Activated naive CD8-positive, alpha-beta T cell treated with anti-CD3 and anti-CD28 coated beads, Interleukin-2, amount 10 ng/mL, durations not matched to agents 7 days and 5 days (primary cell): ENCODE results near the gene UBTF. TPM values are rescaled to one million over a fixed set of nuclear protein-coding genes. Genes with fewer than 3 reads are reported as not detected.

Experiments
- ATAC-seq: fragments of 150-1000 bp; cut with Tn5 transposase; one replicate; pipeline ENCODE4 v1.10.0; 2021; ENCODE audit warnings: low read depth, moderate library complexity
- POLR2A ChIA-PET: fragments of 350-600 bp; sonication (Branson Sonifier 250); formaldehyde crosslinking; loops from one replicate; lab custom pipeline; 2021; ENCODE audit warnings: antibody characterized with exemption; lab: Charles Lee
- DNase-seq: peaks from one replicate; pipeline ENCODE4 v3.0.0; 2021
- H3K27ac Mint-ChIP-seq: one replicate; pipeline ENCODE4 v1.8.0; 2022; ENCODE audit warnings: mild to moderate bottlenecking, mixed read lengths
- H3K27me3 Mint-ChIP-seq: one replicate; pipeline ENCODE4 v1.8.0; 2022; ENCODE audit warnings: mild to moderate bottlenecking, moderate library complexity, mixed read lengths
- H3K36me3 Mint-ChIP-seq: one replicate; pipeline ENCODE4 v1.8.0; 2021; ENCODE audit warnings: mild to moderate bottlenecking, mixed read lengths
- H3K4me1 Mint-ChIP-seq: one replicate; pipeline ENCODE4 v1.8.0; 2021; ENCODE audit warnings: mixed read lengths
- H3K4me3 Mint-ChIP-seq: one replicate; pipeline ENCODE4 v1.8.0; 2022; ENCODE audit warnings: mild to moderate bottlenecking, moderate library complexity, mixed read lengths
- H3K9me3 Mint-ChIP-seq: one replicate; pipeline ENCODE4 v1.8.0; 2021; ENCODE audit warnings: mixed read lengths
- total RNA-seq, 2 experiments: library from RNA; stranded (reverse); gene quantifications; one replicate each; pipeline ENCODE4 v1.2.3, GENCODE V29; 2021

Gene UBTF, protein sequence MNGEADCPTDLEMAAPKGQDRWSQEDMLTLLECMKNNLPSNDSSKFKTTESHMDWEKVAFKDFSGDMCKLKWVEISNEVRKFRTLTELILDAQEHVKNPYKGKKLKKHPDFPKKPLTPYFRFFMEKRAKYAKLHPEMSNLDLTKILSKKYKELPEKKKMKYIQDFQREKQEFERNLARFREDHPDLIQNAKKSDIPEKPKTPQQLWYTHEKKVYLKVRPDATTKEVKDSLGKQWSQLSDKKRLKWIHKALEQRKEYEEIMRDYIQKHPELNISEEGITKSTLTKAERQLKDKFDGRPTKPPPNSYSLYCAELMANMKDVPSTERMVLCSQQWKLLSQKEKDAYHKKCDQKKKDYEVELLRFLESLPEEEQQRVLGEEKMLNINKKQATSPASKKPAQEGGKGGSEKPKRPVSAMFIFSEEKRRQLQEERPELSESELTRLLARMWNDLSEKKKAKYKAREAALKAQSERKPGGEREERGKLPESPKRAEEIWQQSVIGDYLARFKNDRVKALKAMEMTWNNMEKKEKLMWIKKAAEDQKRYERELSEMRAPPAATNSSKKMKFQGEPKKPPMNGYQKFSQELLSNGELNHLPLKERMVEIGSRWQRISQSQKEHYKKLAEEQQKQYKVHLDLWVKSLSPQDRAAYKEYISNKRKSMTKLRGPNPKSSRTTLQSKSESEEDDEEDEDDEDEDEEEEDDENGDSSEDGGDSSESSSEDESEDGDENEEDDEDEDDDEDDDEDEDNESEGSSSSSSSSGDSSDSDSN
- total RNA-seq: 100 to 1,000 TPM; 183 to 200 TPM

DNA sequence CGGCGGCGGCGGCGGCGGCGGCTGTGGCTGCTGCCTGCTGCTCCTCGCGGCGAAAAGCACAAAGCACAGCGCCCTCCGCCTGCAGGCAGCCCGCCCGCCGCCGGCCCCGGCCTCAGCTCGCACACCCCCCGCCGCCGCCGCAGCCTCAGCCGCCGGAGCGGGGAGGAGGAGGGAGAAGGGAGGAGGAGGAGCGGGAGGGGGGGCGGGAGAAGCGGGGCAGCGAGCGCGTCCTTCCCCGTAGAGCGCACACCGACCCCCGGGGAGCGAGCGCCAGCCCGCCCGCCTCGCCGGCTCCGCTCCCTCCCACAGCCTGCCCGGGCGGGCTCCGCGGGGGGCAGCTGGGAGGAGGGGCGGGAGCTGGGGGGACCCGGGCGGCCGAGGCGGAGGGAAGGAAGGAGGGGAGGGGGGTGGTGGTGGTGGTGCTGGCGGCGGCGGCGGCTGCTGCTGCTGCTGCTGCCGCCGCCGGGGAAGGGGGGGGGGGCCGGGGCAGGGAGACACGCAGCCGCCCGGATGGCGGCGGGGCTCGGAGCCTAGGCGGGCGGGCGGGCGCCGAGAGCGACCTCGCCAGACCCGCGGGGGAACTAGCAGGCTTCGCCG, at the start of gene UBTF:
UBTF (minus strand) TSS at position 60 of the 597 bp plus-strand sequence. CDS start 1,446 bp downstream, outside the sequence.
- ATAC-seq (peak; percentile 7), DNase-seq (peak; percentile 81)
- H3K27me3 Mint-ChIP-seq: peaks cover under 1% of the 10 kb centered on the region
- peak within 1 kb of the TSS; percentile 97 for H3K27ac Mint-ChIP-seq
- H3K4me1 Mint-ChIP-seq: peaks cover 37% of the 10 kb centered on the region
- H3K36me3 Mint-ChIP-seq: peaks cover 28% of the 10 kb centered on the region
- no peaks in the 10 kb centered on the region for H3K9me3 Mint-ChIP-seq
- H3K4me3 Mint-ChIP-seq: peak within 1 kb of the TSS; percentile 99
- POLR2A ChIA-PET: interaction anchor here (0.7 to 6.4 kb wide), 12 partner anchors 9 to 153 kb away, joined by 3 to 82 read pairs (median 9); partner anchors contain the start of genes LSM12, SLC25A39 and TMUB2

DNA sequence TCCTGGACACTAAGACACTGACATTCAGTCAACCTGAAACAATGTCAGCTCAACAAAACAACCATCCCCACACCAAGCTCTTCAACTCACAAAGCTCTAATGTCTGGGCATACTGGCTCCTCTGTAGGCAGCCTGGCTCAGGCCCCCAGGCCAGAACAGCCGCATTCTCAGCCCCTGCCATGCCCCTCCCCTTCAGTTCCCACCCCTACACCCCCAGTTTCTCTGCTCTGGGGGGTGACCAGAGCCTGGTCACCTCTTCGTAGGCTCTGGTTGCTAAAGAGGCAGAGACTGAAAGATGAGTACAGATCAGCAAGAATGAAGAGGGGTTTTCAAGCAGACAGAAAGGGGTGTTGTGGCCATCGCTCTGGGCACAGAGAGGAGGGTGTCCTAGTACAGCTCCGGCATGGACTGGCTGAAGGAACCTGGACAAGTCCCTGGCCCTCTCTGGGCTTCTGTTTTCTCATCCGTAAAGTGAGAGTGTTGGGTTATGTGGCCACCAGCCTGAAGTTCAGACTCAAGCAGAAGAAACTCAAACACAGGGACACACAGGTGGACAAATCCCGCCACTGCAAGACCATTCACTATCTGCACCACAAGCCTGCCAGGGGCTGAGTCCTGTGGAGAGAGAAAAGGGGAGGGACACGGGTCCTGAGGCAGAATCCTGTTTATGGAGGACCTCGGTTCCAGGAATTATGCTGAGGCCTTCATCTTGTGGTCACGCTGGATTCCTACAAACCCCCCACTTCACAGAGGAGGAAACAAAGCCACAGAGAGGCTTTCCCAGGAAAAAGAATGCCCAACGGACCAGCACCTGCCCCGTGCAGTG, 49.4 kb upstream of the UBTF start:
- POLR2A ChIA-PET: no interaction called here
- Mint-ChIP-seq H3K4me3 (no peak overlapping the region), H3K36me3 (no peaks in the 10 kb centered on the region), H3K27me3 (peaks cover 2% of the 10 kb centered on the region), H3K9me3 (no peaks in the 10 kb centered on the region), H3K4me1 (peaks cover 4% of the 10 kb centered on the region), H3K27ac (no peak overlapping the region)
- ATAC-seq (no peak), DNase-seq (no peak)

DNA sequence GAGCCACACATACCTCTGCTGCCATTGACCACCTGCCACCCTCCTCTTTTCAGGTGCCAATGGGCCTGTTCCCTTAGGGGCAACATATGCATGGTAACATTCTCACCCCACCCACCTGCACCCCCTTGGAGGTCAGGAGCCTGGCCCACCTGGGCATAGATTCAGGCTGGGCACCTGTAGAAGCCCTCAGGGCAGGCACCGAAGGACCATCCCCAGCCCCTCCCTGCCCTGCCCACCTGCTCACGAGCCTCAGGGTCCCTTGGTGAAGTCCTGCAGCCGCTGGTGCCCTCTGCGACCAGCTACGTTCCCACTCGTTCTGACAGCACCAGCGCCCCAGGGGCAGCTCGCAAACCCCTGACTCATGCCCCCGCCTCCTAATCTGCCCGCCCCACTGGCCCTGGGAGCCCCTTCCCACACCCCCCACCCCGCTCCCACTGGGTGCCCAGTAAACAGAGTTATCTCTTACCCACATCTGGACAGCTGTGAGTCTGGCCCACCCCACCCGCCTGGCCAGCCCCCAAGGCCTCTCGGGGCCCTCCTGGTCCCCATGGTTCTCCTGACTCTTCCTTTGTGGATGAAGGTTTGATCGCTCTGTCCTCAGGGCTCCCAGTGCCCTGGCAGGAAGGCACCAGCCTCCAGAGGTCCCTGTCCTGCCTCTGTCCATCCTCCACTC, 48.5 kb upstream of the UBTF start, which contains the start of gene SLC4A1:
SLC4A1 (minus strand) TSS at position 318 of the 673 bp plus-strand sequence. CDS start 5,269 bp downstream, outside the sequence.
- Mint-ChIP-seq H3K27me3 (peaks cover under 1% of the 10 kb centered on the region), H3K4me3 (no peak within 1 kb of the TSS), H3K36me3 (no peaks in the 10 kb centered on the region), H3K4me1 (peaks cover 10% of the 10 kb centered on the region), H3K27ac (no peak within 1 kb of the TSS), H3K9me3 (no peaks in the 10 kb centered on the region)
- POLR2A ChIA-PET: no interaction called here
- DNase-seq: no peak
- ATAC-seq: no peak

DNA sequence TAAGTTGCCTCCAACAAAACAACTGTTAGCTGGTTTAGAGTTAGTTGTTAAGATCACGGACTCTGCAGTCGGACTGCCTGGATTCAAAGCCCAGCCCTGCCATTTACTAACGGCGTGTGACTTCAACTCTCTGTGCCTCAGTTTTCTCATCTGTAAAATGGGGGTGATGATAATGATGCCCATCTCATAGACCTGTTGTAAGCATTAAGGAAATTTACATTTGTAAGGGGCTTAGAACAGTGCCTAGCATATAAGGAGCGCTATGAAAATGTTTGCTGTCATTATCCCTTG, 47.6 kb upstream of the UBTF start:
- POLR2A ChIA-PET: no interaction called here
- ATAC-seq (no peak), DNase-seq (no peak)
- Mint-ChIP-seq H3K4me3 (no peak overlapping the region), H3K4me1 (peaks cover 10% of the 10 kb centered on the region), H3K9me3 (no peaks in the 10 kb centered on the region), H3K36me3 (no peaks in the 10 kb centered on the region), H3K27ac (no peak overlapping the region), H3K27me3 (no peaks in the 10 kb centered on the region)

DNA sequence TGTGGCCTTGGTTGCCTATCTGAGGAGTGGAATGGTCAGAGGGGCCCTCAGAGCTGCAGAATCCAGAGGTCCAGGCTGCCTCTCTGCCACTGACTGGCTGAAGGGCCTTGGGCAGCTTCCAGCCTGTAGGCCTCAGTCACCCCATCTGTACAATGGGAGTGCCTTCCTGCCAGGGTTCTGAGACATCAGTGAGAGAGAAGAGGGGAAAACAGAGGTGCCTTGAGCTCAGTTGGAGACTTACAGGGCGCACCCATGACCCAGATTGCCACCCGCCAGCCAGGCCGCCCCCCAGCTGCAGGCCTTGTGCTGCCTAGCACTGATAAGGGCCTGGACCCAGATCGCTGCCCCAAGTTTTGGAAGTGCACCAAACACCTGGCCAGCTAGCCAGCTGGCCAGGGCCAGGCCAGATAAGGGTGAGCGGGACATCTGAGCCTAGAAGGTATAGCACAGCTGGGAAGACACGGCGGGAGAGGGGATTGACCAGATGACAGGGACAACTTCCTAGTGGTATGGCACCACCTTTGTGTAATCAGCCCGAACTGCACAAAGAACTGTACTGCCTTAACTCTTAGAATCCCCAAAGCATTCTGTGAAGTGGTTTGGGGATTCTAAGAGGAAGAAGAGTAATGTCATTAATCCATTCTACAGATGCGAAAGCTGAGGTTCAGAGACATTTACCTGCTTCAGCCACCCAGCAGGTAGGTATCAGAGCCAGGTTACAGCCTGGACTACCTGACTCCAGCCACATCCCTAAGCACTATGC, 47.1 kb upstream of the UBTF start:
- H3K4me1 Mint-ChIP-seq: peaks cover 10% of the 10 kb centered on the region
- no peaks in the 10 kb centered on the region for H3K36me3 Mint-ChIP-seq
- no peaks in the 10 kb centered on the region for H3K9me3 Mint-ChIP-seq
- H3K27ac Mint-ChIP-seq: no peak overlapping the region
- POLR2A ChIA-PET: no interaction called here
- no peaks in the 10 kb centered on the region for H3K27me3 Mint-ChIP-seq
- DNase-seq (no peak), ATAC-seq (no peak)
- no peak overlapping the region for H3K4me3 Mint-ChIP-seq

DNA sequence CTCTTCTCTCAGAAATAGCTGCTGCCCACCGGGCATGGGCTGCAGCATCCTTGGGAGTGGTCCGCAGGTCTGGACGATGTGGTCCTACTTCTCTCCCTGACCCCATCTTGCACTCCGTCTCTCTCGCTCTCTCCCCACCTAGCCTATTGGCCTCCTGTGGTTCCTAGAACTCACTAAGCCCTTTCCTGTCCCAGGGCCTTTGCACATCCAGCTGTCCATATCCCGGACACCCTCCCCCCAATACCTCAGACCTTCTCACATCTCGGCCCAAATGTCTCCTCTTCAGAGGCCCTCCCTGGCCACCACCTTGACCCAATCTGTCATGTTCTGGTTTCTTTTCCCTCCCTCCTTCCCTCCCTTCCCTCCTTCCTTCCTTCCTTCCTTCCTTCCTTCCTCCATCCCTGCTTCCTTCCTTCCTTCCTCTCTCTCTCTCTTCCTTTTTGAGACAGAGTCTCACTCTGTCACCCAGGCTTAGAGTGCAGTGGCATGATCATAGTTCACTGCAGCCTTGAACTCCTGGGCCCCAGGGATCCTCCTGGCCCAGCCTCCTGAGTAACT, 43.9 kb upstream of the UBTF start:
- no peak for DNase-seq
- peaks cover 5% of the 10 kb centered on the region for H3K4me1 Mint-ChIP-seq
- no peaks in the 10 kb centered on the region for H3K27me3 Mint-ChIP-seq
- H3K27ac Mint-ChIP-seq: no peak overlapping the region
- no peak for ATAC-seq
- POLR2A ChIA-PET: no interaction called here
- H3K9me3 Mint-ChIP-seq: no peaks in the 10 kb centered on the region
- no peaks in the 10 kb centered on the region for H3K36me3 Mint-ChIP-seq
- H3K4me3 Mint-ChIP-seq: no peak overlapping the region

DNA sequence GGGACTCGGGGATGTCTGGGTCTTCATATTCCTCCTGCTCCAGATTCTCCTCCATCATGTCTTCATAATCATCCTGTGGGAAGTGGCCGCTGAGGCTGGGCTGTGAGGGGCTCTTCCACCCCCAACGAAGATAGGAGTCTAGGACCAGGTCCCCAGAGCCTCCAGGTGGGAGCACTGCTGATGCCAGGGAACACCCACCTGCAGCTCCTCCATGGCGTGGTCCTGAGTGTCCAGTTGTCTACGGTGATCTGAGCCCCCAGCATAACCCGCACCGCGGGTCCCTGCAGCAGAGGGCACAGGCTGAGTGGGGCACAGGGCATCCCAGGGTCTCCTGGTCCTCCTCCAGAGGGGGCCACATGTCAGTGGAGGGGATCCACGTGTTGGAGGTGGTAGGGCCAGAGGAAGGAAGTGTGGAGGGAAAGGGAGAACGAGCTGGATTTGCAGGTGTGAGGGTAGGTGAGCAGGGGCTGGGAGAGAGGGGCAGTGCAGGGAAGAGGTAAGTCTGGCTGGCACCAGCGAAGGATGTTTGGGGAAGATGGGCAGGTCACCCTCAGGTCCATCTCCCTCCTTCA, 43.3 kb upstream of the UBTF start:
- DNase-seq: no peak
- Mint-ChIP-seq H3K4me3 (no peak overlapping the region), H3K27me3 (no peaks in the 10 kb centered on the region), H3K9me3 (no peaks in the 10 kb centered on the region), H3K4me1 (peaks cover 5% of the 10 kb centered on the region), H3K27ac (no peak overlapping the region), H3K36me3 (no peaks in the 10 kb centered on the region)
- no peak for ATAC-seq
- POLR2A ChIA-PET: no interaction called here

DNA sequence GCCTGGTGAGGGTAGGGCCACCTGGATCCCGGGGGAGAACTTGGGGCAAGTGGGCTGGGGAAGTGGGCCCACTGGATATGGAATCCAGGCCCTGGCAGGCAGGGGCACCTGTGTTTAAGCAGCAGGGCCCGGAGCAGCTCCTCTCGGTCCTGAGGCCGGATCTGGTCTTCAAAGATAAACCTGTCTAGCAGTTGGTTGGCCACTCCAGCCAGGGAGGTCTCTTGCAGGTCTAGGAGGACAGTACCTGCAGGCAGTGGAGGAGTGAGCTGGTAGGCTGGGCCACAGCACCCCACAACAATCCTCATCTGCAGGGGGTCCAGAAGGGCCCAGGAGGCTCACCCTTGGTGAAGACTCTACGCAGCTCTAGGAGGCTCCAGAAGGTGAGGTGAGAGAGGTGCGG, 40.8 kb upstream of the UBTF start:
- DNase-seq: no peak
- no peak for ATAC-seq
- POLR2A ChIA-PET: interaction anchor here (0.7 kb wide), 1 partner anchor 39 kb away, joined by 3 read pairs; no protein-coding TSS in a partner anchor
- Mint-ChIP-seq H3K36me3 (no peaks in the 10 kb centered on the region), H3K27me3 (peaks cover 2% of the 10 kb centered on the region), H3K27ac (no peak overlapping the region), H3K9me3 (no peaks in the 10 kb centered on the region), H3K4me1 (peaks cover 5% of the 10 kb centered on the region), H3K4me3 (no peak overlapping the region)

DNA sequence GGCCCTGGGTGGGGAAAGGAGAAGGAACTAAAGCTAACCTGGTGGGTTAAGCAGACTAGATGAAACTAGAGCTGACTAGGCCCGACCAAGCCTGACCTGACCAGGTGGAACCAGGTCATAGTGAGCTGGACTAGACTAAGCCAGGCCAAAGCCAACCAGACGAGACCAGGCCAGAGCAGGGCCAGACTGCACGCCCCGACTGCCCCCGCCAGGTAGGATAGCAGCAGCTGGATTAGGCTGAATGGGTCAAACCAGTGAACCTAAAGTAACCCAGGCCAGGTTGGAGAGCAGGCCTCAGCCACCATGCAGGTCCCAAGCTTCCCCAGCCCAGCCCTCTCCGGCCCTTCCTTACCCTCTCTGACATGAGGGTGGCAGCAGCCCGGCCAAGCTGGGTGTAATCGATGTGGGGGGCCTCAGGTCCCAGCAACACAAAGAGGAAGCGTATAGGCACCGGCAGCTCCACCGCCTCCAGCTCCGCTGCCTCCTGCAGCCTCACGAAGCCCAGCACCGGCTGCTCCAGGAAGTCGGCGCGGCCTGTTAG, 39.4 kb upstream of the UBTF start:
- no peaks in the 10 kb centered on the region for H3K9me3 Mint-ChIP-seq
- H3K4me3 Mint-ChIP-seq: no peak overlapping the region
- H3K27ac Mint-ChIP-seq: no peak overlapping the region
- H3K36me3 Mint-ChIP-seq: no peaks in the 10 kb centered on the region
- H3K4me1 Mint-ChIP-seq: peaks cover 5% of the 10 kb centered on the region
- no peak for DNase-seq
- POLR2A ChIA-PET: interaction anchor here (0.5 to 1.2 kb wide), 3 partner anchors 11 to 38 kb away, joined by 3 to 5 read pairs (median 4); no protein-coding TSS in a partner anchor
- ATAC-seq: no peak
- H3K27me3 Mint-ChIP-seq: peaks cover 2% of the 10 kb centered on the region

DNA sequence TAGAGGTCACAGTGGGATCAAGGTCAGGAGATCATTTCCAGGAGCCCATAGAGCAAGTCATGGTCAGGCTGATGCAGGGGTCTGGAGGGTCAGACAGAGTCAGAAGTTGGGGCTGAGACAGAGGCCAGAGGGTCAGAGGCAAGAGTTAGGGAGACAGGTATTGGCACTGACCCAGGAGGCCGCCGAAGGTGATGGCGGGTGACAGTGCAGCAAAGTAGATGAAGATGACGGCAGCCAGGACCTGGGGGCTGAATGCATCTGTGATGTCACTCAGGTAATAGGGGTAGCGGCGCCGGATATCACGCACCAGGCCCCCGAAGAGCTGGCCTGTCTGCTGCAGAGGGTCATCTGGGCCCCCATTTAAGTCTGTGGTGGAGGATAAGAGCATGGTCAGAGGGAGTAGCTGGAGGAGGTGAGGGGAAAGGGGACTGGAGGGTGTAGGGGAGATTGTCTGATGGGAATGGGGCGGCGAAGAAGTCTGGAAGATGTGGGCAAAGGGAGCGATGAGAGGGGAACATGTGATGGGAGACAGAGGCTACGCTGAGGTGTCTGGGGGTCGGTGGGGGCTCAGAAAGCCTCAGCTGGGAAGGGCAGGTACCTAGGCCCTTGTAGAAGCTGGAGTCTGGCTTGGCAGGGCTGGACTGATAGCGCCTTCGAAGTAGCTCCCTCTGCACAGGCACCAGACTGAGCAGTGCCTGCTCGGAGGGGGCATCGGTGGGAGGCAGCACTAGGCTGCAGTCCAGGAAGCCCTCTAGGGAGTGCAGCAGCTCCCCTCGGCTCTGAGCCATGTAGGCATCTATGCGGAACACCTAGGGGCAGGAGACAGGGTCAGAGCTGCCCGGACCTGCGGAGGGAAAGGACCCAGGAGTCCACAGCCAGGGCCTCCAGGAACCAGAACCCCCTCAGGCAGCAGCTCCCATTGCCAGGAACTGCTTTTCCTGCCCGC, 38.6 kb upstream of the UBTF start:
- Mint-ChIP-seq H3K36me3 (no peaks in the 10 kb centered on the region), H3K27ac (no peak overlapping the region), H3K4me3 (no peak overlapping the region), H3K9me3 (no peaks in the 10 kb centered on the region), H3K27me3 (peaks cover 2% of the 10 kb centered on the region), H3K4me1 (no peaks in the 10 kb centered on the region)
- POLR2A ChIA-PET: interaction anchor here (1.2 kb wide), 1 partner anchor 37 kb away, joined by 4 read pairs; no protein-coding TSS in a partner anchor
- DNase-seq: no peak
- ATAC-seq: no peak
